Natural killer cell (primary cell): ENCODE results near the gene FZR1. TPM values are rescaled to one million over a fixed set of nuclear protein-coding genes. Genes with fewer than 3 reads are reported as not detected.
A peak's percentile ranks its signal among the peaks of the same experiment; 100 is the strongest.

Experiments
- ATAC-seq, 3 donors: fragments of 150-1000 bp in 2 of 3; fragments of 200-7000 bp in 1 of 3; cut with Tn5 transposase; 1 replicate in 1 of 3; 2 replicates in 2 of 3; pipeline ENCODE4 v1.10.0; 2021; ENCODE audit warnings: mild to moderate bottlenecking in 2 of 3, moderate library complexity in 2 of 3
- DNase-seq, 2 donors: peaks; one replicate each; pipeline versions ENCODE4 v3.0.0 to v3.0.0-alpha.2; 2013 to 2021; ENCODE audit warnings: mixed read lengths in 1 of 2
- H3K27ac ChIP-seq: one replicate; pipeline ENCODE4 v1.5.1; 2013; ENCODE audit warnings: mild to moderate bottlenecking, low read length
- H3K27me3 ChIP-seq: one replicate; pipeline ENCODE4 v1.6.1; 2013; ENCODE audit warnings: low read length; ENCODE audit not compliant: control insufficient read depth, insufficient read depth
- H3K36me3 ChIP-seq: one replicate; pipeline ENCODE4 v1.6.1; 2013; ENCODE audit warnings: low read length; ENCODE audit not compliant: control insufficient read depth, insufficient read depth
- H3K4me1 ChIP-seq: one replicate; pipeline ENCODE4 v1.6.1; 2013; ENCODE audit warnings: low read length; ENCODE audit not compliant: control insufficient read depth, insufficient read depth
- H3K4me3 ChIP-seq: one replicate; pipeline ENCODE4 v1.5.1; 2013; ENCODE audit warnings: low read length
- H3K9me3 ChIP-seq: one replicate; pipeline ENCODE4 v1.6.1; 2013; ENCODE audit warnings: low read length; ENCODE audit not compliant: control insufficient read depth, insufficient read depth
- H3K27ac Mint-ChIP-seq, 2 donors: one replicate each; pipeline ENCODE4 v1.8.0; 2022; ENCODE audit warnings: mild to moderate bottlenecking in 2 of 2, mixed read lengths in 2 of 2, moderate library complexity in 1 of 2
- H3K27me3 Mint-ChIP-seq, 2 donors: one replicate each; pipeline ENCODE4 v1.8.0; 2022; ENCODE audit warnings: low read depth in 2 of 2, mixed read lengths in 2 of 2
- H3K36me3 Mint-ChIP-seq: one replicate; pipeline ENCODE4 v1.8.0; 2022; ENCODE audit warnings: mixed read lengths
- H3K4me1 Mint-ChIP-seq, 2 donors: one replicate each; pipeline ENCODE4 v1.8.0; 2022; ENCODE audit warnings: mixed read lengths in 2 of 2
- H3K4me3 Mint-ChIP-seq: one replicate; pipeline ENCODE4 v1.8.0; 2022; ENCODE audit warnings: mild to moderate bottlenecking, moderate library complexity, mixed read lengths
- H3K9me3 Mint-ChIP-seq, 2 donors: one replicate each; pipeline ENCODE4 v1.8.0; 2022; ENCODE audit warnings: mixed read lengths in 2 of 2
- WGBS: methylation state at CpG from one replicate; pipeline ENCODE4 v1.1.7; 2013; ENCODE audit warnings: missing lambda C conversion rate; ENCODE audit not compliant: insufficient coverage; 5-methylcytosine and 5-hydroxymethylcytosine counted together
- intact Hi-C: fragments of 100-400 bp; cut with micrococcal nuclease; formaldehyde crosslinking; loops from one replicate; pipeline ENCODE4 v1.14.2; 2022
- total RNA-seq, 4 donors: library from RNA; stranded (reverse); fragments of 120-200 nt in 1 of 4; gene quantifications; one replicate each; pipeline versions ENCODE4 v1.2.3 to v1.2.4, GENCODE V29; 2013 to 2022
- TF ChIP-seq, protein P1 (sequence below): fragments of 200-600 bp; IDR thresholded peaks from one replicate; pipeline ENCODE4 v1.8.0; 2022; ENCODE audit warnings: antibody characterized with exemption

The FZR1 gene
- total RNA-seq, 3 donors from 2014 or later (not counting 1 experiment from before 2014, with no cell fraction given), result 89.1 to 98.3 (median 91.4) TPM

DNA sequence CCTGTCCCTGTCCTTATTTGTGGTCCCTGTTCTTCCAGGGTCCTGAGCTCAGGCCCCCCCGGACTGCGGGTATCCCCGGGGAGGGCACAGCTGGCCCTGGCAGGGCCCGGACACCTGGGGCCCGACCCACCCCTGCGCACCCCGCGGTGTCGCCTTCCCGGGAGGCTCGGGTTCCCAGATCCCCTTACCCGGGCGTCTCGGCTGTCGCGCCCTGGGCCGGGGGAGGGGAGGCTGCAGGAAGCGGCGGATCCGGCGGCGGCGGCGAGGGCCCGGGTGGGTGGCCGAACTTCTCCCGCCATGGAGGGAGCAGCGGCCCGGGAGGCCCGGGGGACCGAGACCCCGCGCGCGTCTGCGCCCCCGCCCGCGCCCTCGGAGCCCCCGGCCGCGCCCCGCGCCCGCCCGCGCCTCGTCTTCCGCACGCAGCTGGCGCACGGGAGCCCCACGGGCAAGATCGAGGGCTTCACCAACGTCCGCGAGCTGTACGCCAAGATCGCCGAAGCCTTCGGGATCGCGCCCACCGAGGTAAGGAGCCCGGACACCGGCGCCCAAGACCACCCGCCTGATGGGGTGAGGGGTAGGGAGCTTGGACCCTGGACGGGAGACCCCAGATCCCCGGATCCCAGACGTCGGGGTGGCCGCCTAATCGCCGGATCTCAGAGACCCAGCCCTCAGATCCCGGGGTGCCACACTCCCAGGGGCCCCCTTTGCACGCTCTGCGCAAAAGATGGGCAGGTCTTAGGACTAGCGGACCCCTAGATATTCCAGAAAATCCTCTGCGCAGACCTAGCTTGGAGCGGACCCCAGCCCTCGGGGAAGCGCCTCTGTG, 79.4 kb downstream of the FZR1 start, which contains the start of gene GIPC3:
Gene GIPC3 (plus strand): TSS at position 178 of the 826 bp plus-strand sequence. CDS start 120 bp downstream, at position 298.
- no peak within 1 kb of the TSS for H3K4me3 Mint-ChIP-seq
- H3K9me3 Mint-ChIP-seq, result no peaks in the 10 kb centered on the region
- ATAC-seq, result peak in 2 of 3 donors; percentile 24 to 37
- WGBS, result 2% methylated on average over 84 of the region's 84 CpGs
- TF ChIP-seq, protein P1, sequence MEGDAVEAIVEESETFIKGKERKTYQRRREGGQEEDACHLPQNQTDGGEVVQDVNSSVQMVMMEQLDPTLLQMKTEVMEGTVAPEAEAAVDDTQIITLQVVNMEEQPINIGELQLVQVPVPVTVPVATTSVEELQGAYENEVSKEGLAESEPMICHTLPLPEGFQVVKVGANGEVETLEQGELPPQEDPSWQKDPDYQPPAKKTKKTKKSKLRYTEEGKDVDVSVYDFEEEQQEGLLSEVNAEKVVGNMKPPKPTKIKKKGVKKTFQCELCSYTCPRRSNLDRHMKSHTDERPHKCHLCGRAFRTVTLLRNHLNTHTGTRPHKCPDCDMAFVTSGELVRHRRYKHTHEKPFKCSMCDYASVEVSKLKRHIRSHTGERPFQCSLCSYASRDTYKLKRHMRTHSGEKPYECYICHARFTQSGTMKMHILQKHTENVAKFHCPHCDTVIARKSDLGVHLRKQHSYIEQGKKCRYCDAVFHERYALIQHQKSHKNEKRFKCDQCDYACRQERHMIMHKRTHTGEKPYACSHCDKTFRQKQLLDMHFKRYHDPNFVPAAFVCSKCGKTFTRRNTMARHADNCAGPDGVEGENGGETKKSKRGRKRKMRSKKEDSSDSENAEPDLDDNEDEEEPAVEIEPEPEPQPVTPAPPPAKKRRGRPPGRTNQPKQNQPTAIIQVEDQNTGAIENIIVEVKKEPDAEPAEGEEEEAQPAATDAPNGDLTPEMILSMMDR, result no peak
- no peak within 1 kb of the TSS for H3K27ac Mint-ChIP-seq
- peaks cover 12% of the 10 kb centered on the region for H3K4me1 ChIP-seq
- peak in 1 of 2 donors; percentile 33 for DNase-seq
- no peaks in the 10 kb centered on the region for H3K4me1 Mint-ChIP-seq
- intact Hi-C loops, result no loop called here
- peak within 1 kb of the TSS; percentile 25 for H3K4me3 ChIP-seq
- no peaks in the 10 kb centered on the region for H3K27me3 Mint-ChIP-seq
- H3K27me3 ChIP-seq, result no peaks in the 10 kb centered on the region
- H3K36me3 ChIP-seq, result no peaks in the 10 kb centered on the region
- H3K9me3 ChIP-seq, result no peaks in the 10 kb centered on the region
- H3K36me3 Mint-ChIP-seq, result no peaks in the 10 kb centered on the region
- no peak within 1 kb of the TSS for H3K27ac ChIP-seq

DNA sequence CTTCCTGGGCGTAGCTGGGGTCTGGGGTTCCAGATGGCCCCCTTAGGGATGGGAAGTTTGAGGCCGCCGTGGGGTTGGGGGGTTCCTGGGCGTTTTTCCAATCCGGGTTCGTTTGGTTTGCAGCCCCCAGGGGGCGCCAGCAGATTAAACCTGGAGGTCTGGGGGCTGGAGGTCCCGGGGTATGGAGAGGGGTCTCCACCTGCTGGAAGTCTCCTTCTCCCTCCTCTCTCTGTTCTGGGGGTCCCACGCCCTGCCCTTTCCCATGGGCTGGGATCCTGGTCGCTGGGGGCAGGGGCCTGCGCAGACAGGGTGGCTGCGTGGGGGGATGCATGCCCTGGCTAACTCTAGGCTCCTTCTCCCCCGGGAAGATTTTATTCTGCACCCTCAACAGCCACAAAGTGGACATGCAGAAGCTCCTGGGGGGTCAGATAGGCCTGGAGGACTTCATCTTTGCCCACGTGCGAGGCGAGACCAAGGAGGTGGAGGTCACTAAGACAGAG, 80.1 kb downstream of the FZR1 start:
- DNase-seq (peak in 1 of 2 donors; percentile 70), ATAC-seq (peak in 2 of 3 donors; percentile 45 to 47)
- peak overlapping the region; percentile 25 for H3K4me3 ChIP-seq
- no peak overlapping the region for H3K4me3 Mint-ChIP-seq
- intact Hi-C loops, result no loop called here
- H3K36me3 Mint-ChIP-seq, result no peaks in the 10 kb centered on the region
- H3K27ac Mint-ChIP-seq, result no peak overlapping the region
- no peaks in the 10 kb centered on the region for H3K27me3 ChIP-seq
- no peaks in the 10 kb centered on the region for H3K9me3 Mint-ChIP-seq
- WGBS, result 39% methylated on average over 15 of the region's 16 CpGs
- peaks cover 12% of the 10 kb centered on the region for H3K4me1 ChIP-seq
- no peak overlapping the region for H3K27ac ChIP-seq
- no peaks in the 10 kb centered on the region for H3K36me3 ChIP-seq
- H3K27me3 Mint-ChIP-seq, result no peaks in the 10 kb centered on the region
- no peaks in the 10 kb centered on the region for H3K9me3 ChIP-seq
- no peaks in the 10 kb centered on the region for H3K4me1 Mint-ChIP-seq
- TF ChIP-seq, protein P1, result peak; percentile 57

DNA sequence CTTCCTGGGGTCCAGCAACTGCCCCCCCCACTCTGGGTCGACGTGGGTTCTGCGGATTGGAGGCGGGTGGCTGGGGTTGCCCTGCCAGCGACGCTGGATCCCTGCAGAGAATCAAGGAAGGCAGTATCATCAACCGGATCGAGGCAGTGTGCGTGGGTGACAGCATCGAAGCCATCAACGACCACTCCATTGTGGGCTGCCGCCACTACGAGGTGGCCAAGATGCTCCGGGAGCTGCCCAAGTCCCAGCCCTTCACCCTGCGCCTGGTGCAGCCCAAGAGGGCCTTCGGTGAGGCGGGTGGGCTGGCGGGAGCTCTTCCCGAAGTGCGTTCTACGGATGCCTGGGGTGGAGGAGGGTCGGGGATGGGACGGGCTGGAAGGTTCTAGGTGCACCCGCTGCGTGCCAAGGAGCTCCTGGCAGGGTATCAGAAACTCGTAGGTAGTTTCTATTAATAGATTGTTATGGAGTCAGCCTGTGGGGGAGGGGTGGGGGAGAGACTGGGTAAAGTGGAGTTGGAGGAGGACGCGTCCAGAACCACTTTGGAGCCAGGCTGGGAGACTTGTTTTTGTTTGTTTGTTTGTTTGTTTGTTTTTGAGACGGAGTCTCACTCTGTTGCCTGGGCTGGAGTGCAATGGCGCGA, 80.7 kb downstream of the FZR1 start:
- Mint-ChIP-seq H3K36me3 (no peaks in the 10 kb centered on the region), H3K27me3 (no peaks in the 10 kb centered on the region), H3K4me3 (no peak overlapping the region), H3K9me3 (no peaks in the 10 kb centered on the region), H3K4me1 (no peaks in the 10 kb centered on the region), H3K27ac (no peak overlapping the region)
- DNase-seq (no peak), ATAC-seq (no peak)
- Histone ChIP-seq H3K4me3 (no peak overlapping the region), H3K36me3 (no peaks in the 10 kb centered on the region), H3K4me1 (peaks cover 12% of the 10 kb centered on the region), H3K27ac (no peak overlapping the region), H3K27me3 (no peaks in the 10 kb centered on the region), H3K9me3 (no peaks in the 10 kb centered on the region)
- 91% methylated on average over 31 of the region's 31 CpGs for WGBS
- TF ChIP-seq, protein P1, result no peak
- intact Hi-C loops, result no loop called here

Other genes with a start within 250 kb of the FZR1 start
- 10 to 100 TPM; 18.5 to 22.2 (median 20.6) TPM for gene NFIC, start 139.7 kb upstream of the FZR1 start, total RNA-seq
- gene SMIM24, start 25.8 kb upstream of the FZR1 start, total RNA-seq, result under 1 TPM in 2 of 3 donors, not detected in 1; 0.33 to 0.42 TPM
- not detected for gene SMIM44, start 22.9 kb upstream of the FZR1 start, total RNA-seq
- 1 to 10 TPM; 4.5 to 5.9 (median 4.6) TPM for gene DOHH, start 5.6 kb upstream of the FZR1 start, total RNA-seq
- gene TEKTIP1, start 32.9 kb downstream of the FZR1 start, total RNA-seq, result 10 to 100 TPM in 1 of 3 donors, 1 to 10 TPM in 2; 5.9 to 11.6 (median 6.4) TPM
- 10 to 100 TPM; 29.8 to 34.5 (median 33.6) TPM for gene MFSD12, start 51.3 kb downstream of the FZR1 start, total RNA-seq
- gene HMG20B, start 66.6 kb downstream of the FZR1 start, total RNA-seq, result 10 to 100 TPM; 45.8 to 57.5 (median 52.1) TPM
- gene GIPC3, start 79.2 kb downstream of the FZR1 start, total RNA-seq, result under 1 TPM; 0.28 to 0.66 (median 0.56) TPM
- 1 to 10 TPM; 1.4 to 2.1 (median 2.1) TPM for gene TBXA2R, start 100.6 kb downstream of the FZR1 start, total RNA-seq
- gene CACTIN, start 120.5 kb downstream of the FZR1 start, total RNA-seq, result 10 to 100 TPM; 33.6 to 42.2 (median 40.8) TPM
- 10 to 100 TPM; 35.0 to 49.2 (median 36.8) TPM for gene PIP5K1C, start 194.2 kb downstream of the FZR1 start, total RNA-seq
- 1 to 10 TPM; 1.1 to 2.9 (median 1.3) TPM for gene TJP3, start 202.1 kb downstream of the FZR1 start, total RNA-seq